Vagina (tissue), 2 donors: Measurements from ENCODE around the gene C1orf21. TPM values are rescaled to one million over a fixed set of nuclear protein-coding genes. Genes with fewer than 3 reads are reported as not detected.

ENCODE experiments used
- DNase-seq, 2 donors: peaks; one replicate each; pipeline ENCODE4 v3.0.0-alpha.2; 2017; ENCODE audit errors: extremely low spot score in 2 of 2
- H3K27ac ChIP-seq: fragments of 200-600 bp; sonication (generic); one replicate; pipeline ENCODE4 v1.5.1; 2019
- H3K27me3 ChIP-seq: fragments of 200-600 bp; sonication (generic); one replicate; pipeline ENCODE4 v1.5.1; 2019
- H3K36me3 ChIP-seq, 2 donors: fragments of 200-600 bp; sonication (generic); one replicate each; pipeline ENCODE4 v1.5.1; 2017 to 2019
- H3K4me1 ChIP-seq: fragments of 200-600 bp; sonication (generic); one replicate; pipeline ENCODE4 v1.5.1; 2019
- H3K4me3 ChIP-seq, 2 donors: fragments of 200-600 bp; sonication (generic); 1 replicate in 1 of 2; 2 replicates in 1 of 2; pipeline ENCODE4 v1.5.1; 2016 to 2019
- H3K9me3 ChIP-seq: fragments of 200-600 bp; sonication (generic); one replicate; pipeline ENCODE4 v1.5.1; 2019
- POLR2A ChIP-seq, 2 donors: fragments of 450-650 bp; IDR thresholded peaks; one replicate each; pipeline ENCODE4 v1.6.1; 2017; ENCODE audit warnings: antibody characterized with exemption in 2 of 2, mild to moderate bottlenecking in 2 of 2, moderate library complexity in 2 of 2
- POLR2AphosphoS5 ChIP-seq, 2 donors: sonication (generic); formaldehyde crosslinking; IDR thresholded peaks; one replicate each; pipeline ENCODE4 v1.9.0; 2017; ENCODE audit warnings: antibody characterized with exemption in 2 of 2, mild to moderate bottlenecking in 2 of 2, low read depth in 1 of 2; ENCODE audit not compliant: insufficient read depth in 1 of 2
- intact Hi-C: fragments of 100-400 bp; cut with DNase I; formaldehyde crosslinking; loops from one replicate; pipeline ENCODE4 v1.15.1; 2023
- total RNA-seq: library from RNA; depleted of rRNA; stranded (reverse); fragments of >200 nt; gene quantifications from one replicate; pipeline ENCODE4 v1.2.3, GENCODE V29; 2016
- TF ChIP-seq, protein P1 (sequence below), 3 experiments: fragments of 450-650 bp in 2 of 3; fragments of 200-600 bp in 1 of 3; sonication (generic) in 1 of 3; IDR thresholded peaks; one replicate each; pipeline ENCODE4 v1.5.1; 2017 to 2019; ENCODE audit warnings: antibody characterized with exemption in 3 of 3, mild to moderate bottlenecking in 2 of 3, moderate library complexity in 2 of 3

Gene C1orf21
- total RNA-seq, 1 donor from 2014 or later, result 24.1 TPM

- H3K27ac ChIP-seq, result no peak overlapping the region
- intact Hi-C loops, result loop anchor here (10.0 kb wide), 1 partner anchor 98 kb away; no protein-coding TSS in a partner anchor
Observed at GRCh38 chr1:184567009-184567408, 180.2 kb downstream of the C1orf21 start.

GRCh38 chr1:184567637-184568036 lies 180.8 kb downstream of the C1orf21 start:
- DNase-seq, result no peak
- no peaks in the 10 kb centered on the region for H3K27me3 ChIP-seq
- intact Hi-C loops, result loop anchor here (10.0 kb wide), 1 partner anchor 97 kb away; no protein-coding TSS in a partner anchor
- no peaks in the 10 kb centered on the region for H3K36me3 ChIP-seq
- TF ChIP-seq, protein P1, sequence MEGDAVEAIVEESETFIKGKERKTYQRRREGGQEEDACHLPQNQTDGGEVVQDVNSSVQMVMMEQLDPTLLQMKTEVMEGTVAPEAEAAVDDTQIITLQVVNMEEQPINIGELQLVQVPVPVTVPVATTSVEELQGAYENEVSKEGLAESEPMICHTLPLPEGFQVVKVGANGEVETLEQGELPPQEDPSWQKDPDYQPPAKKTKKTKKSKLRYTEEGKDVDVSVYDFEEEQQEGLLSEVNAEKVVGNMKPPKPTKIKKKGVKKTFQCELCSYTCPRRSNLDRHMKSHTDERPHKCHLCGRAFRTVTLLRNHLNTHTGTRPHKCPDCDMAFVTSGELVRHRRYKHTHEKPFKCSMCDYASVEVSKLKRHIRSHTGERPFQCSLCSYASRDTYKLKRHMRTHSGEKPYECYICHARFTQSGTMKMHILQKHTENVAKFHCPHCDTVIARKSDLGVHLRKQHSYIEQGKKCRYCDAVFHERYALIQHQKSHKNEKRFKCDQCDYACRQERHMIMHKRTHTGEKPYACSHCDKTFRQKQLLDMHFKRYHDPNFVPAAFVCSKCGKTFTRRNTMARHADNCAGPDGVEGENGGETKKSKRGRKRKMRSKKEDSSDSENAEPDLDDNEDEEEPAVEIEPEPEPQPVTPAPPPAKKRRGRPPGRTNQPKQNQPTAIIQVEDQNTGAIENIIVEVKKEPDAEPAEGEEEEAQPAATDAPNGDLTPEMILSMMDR (IDR thresholded peaks at IDR 0.05), result no peak
- TF ChIP-seq POLR2A (IDR thresholded peaks at IDR 0.05), result no peak
- TF ChIP-seq POLR2AphosphoS5 (IDR thresholded peaks at IDR 0.05; ENCODE audit: insufficient read depth in 1 of 2, low read depth in 1 of 2), result no peak
- no peaks in the 10 kb centered on the region for H3K9me3 ChIP-seq
- H3K4me1 ChIP-seq, result peaks cover 13% of the 10 kb centered on the region
- H3K27ac ChIP-seq, result no peak overlapping the region
- H3K4me3 ChIP-seq, result no peak overlapping the region

More at GRCh38 chr1:184567009-184567408, 180.2 kb downstream of the C1orf21 start:
- no peak for DNase-seq
- TF ChIP-seq, protein P1 (IDR thresholded peaks at IDR 0.05), result no peak
- TF ChIP-seq POLR2AphosphoS5 (IDR thresholded peaks at IDR 0.05; ENCODE audit: insufficient read depth in 1 of 2, low read depth in 1 of 2) (no peak), POLR2A (IDR thresholded peaks at IDR 0.05) (no peak)
- Histone ChIP-seq H3K36me3 (no peaks in the 10 kb centered on the region), H3K27me3 (no peaks in the 10 kb centered on the region), H3K9me3 (no peaks in the 10 kb centered on the region), H3K4me1 (peaks cover 19% of the 10 kb centered on the region), H3K4me3 (no peak overlapping the region)

GRCh38 chr1:184568148-184568547 lies 181.3 kb downstream of the C1orf21 start:
- no peak overlapping the region for H3K4me3 ChIP-seq
- no peak for DNase-seq
- H3K9me3 ChIP-seq, result no peaks in the 10 kb centered on the region
- intact Hi-C loops, result loop anchor here (10.0 kb wide), 1 partner anchor 97 kb away; no protein-coding TSS in a partner anchor
- H3K27me3 ChIP-seq, result no peaks in the 10 kb centered on the region
- no peak overlapping the region for H3K27ac ChIP-seq
- TF ChIP-seq POLR2AphosphoS5 (IDR thresholded peaks at IDR 0.05; ENCODE audit: insufficient read depth in 1 of 2, low read depth in 1 of 2) (no peak), POLR2A (IDR thresholded peaks at IDR 0.05) (no peak)
- TF ChIP-seq, protein P1 (IDR thresholded peaks at IDR 0.05), result no peak
- H3K36me3 ChIP-seq, result no peaks in the 10 kb centered on the region
- H3K4me1 ChIP-seq, result peaks cover 8% of the 10 kb centered on the region

DNA sequence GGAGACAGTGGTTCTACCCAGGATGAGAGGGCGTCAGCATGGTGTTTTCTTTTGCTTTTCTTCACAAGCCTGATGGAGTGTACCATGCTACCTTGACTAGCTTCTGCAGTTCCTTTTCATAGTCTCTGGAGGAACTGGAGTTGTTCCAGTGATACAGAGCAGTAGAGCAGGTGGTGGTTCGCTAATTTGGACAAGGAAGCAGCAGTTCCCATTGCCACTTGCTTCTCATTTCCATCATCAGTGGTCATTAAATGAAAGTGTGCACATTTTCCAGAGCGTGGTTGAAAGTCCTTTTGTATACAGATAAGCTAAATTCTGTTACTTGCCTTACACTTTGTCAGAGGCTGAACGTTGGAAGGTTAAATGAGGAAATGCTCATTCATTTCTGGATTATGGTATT lies 182.3 kb downstream of the C1orf21 start:
- no peak for TF ChIP-seq POLR2A (IDR thresholded peaks at IDR 0.05)
- TF ChIP-seq, protein P1 (IDR thresholded peaks at IDR 0.05), result no peak
- no peak for TF ChIP-seq POLR2AphosphoS5 (IDR thresholded peaks at IDR 0.05; ENCODE audit: insufficient read depth in 1 of 2, low read depth in 1 of 2)
- Histone ChIP-seq H3K27me3 (no peaks in the 10 kb centered on the region), H3K36me3 (no peaks in the 10 kb centered on the region), H3K4me1 (peaks cover under 1% of the 10 kb centered on the region), H3K27ac (no peak overlapping the region), H3K4me3 (no peak overlapping the region), H3K9me3 (no peaks in the 10 kb centered on the region)
- intact Hi-C loops, result loop anchor here (10.0 kb wide), 1 partner anchor 96 kb away; no protein-coding TSS in a partner anchor
- DNase-seq, result no peak

DNA sequence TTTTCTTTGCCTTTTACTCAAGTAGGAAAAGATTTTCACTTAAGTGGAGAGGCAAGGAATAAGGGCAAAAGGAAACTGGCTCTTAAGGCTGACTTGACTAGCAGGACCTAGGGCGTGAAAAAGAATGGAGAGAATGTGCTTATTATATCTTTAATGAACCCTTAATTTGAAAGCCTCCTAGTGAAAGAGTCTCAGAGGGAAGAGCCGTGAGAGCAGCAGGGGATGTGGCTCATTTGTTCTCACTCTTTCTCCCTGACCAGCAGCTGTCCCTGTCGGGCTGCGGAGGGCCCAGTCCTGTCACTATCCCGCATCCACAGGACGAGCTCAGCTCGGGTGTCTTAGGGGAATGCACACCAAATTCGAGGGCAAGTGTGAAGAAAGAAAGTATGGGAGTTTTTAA lies 187.8 kb downstream of the C1orf21 start:
- intact Hi-C loops, result no loop called here
- Histone ChIP-seq H3K4me1 (peaks cover 22% of the 10 kb centered on the region), H3K27ac (no peak overlapping the region), H3K9me3 (no peaks in the 10 kb centered on the region), H3K27me3 (no peaks in the 10 kb centered on the region), H3K36me3 (no peaks in the 10 kb centered on the region), H3K4me3 (no peak overlapping the region)
- TF ChIP-seq POLR2AphosphoS5 (IDR thresholded peaks at IDR 0.05; ENCODE audit: insufficient read depth in 1 of 2, low read depth in 1 of 2) (no peak), POLR2A (IDR thresholded peaks at IDR 0.05) (no peak)
- TF ChIP-seq, protein P1 (IDR thresholded peaks at IDR 0.05), result no peak
- DNase-seq, result no peak
